Right lung (tissue), 5 donors: ENCODE measurements around the gene SRRM4. TPM values are rescaled to one million over a fixed set of nuclear protein-coding genes. Genes with fewer than 3 reads are reported as not detected.

Experiments
- DNase-seq, 2 donors: peaks; one replicate each; pipeline ENCODE4 v3.0.0-alpha.2; 2013
- polyA plus RNA-seq, 5 donors: library from polyadenylated mRNA; unstranded; fragments of 120-200 nt; gene quantifications; one replicate each; pipeline versions ENCODE4 v1.2.1 to v1.2.3, GENCODE V29; 2013; ENCODE audit warnings: inconsistent platforms in 1 of 5, low replicate concordance in 1 of 5; ENCODE audit not compliant: insufficient read length in 5 of 5, insufficient read depth in 1 of 5

Gene SRRM4
- polyA plus RNA-seq, 5 donors = 0.23 to 0.48 (median 0.45) TPM

GRCh38 chr12:119167902-119168301 is 186.6 kb downstream of the SRRM4 start:
- no peak for DNase-seq

GRCh38 chr12:119168721-119169120 is 187.4 kb downstream of the SRRM4 start:
- DNase-seq = no peak

GRCh38 chr12:119169150-119169549 is 187.8 kb downstream of the SRRM4 start:
- DNase-seq = peak in 1 of 2 donors; percentile 17

GRCh38 chr12:119171291-119171690 is 189.9 kb downstream of the SRRM4 start:
- DNase-seq = no peak

- no peak for DNase-seq
Observed at GRCh38 chr12:119171691-119172425, 190.5 kb downstream of the SRRM4 start.

- DNase-seq = no peak
Observed at GRCh38 chr12:119175081-119175480, 193.7 kb downstream of the SRRM4 start.

- DNase-seq = peak; percentile 66 to 70
Observed at GRCh38 chr12:119176267-119177055, 195.1 kb downstream of the SRRM4 start.

GRCh38 chr12:119177056-119177325 is 195.7 kb downstream of the SRRM4 start:
- DNase-seq = no peak

GRCh38 chr12:119177724-119178380 is 196.5 kb downstream of the SRRM4 start:
- DNase-seq = no peak

- DNase-seq = peak; percentile 72 to 77
Observed at GRCh38 chr12:119178544-119179334, 197.4 kb downstream of the SRRM4 start, which contains the start of gene HSPB8. Gene HSPB8 (plus strand): TSS chr12:119178931. CDS start chr12:119179313, 382 bp downstream.

- peak in 1 of 2 donors; percentile 24 for DNase-seq
Observed at GRCh38 chr12:119179335-119180021, 198.1 kb downstream of the SRRM4 start.

- DNase-seq = peak in 1 of 2 donors; percentile 45
Observed at GRCh38 chr12:119180380-119181040, 199.2 kb downstream of the SRRM4 start.

- no peak for DNase-seq
Observed at GRCh38 chr12:119181202-119181601, 199.9 kb downstream of the SRRM4 start.

GRCh38 chr12:119181944-119182343 is 200.6 kb downstream of the SRRM4 start:
- DNase-seq = no peak

- peak in 1 of 2 donors; percentile 20 for DNase-seq
Observed at GRCh38 chr12:119182701-119183493, 201.6 kb downstream of the SRRM4 start.

- DNase-seq = no peak
Observed at GRCh38 chr12:119183942-119184695, 202.8 kb downstream of the SRRM4 start.

- DNase-seq = no peak
Observed at GRCh38 chr12:119195256-119195655, 213.9 kb downstream of the SRRM4 start.

- DNase-seq = no peak
Observed at GRCh38 chr12:119198440-119198839, 217.1 kb downstream of the SRRM4 start.

- no peak for DNase-seq
Observed at GRCh38 chr12:119200601-119201000, 219.3 kb downstream of the SRRM4 start.
